HG03521 (cell line): ENCODE measurements around the gene ANKRD60.

Experiments
- ATAC-seq: cut with Tn5 transposase; IDR thresholded peaks from one replicate; pipeline ENCODE4 v1.9.1; 2021; ENCODE audit warnings: mild to moderate bottlenecking, moderate library complexity; ENCODE audit not compliant: unreplicated experiment

ANKRD60 gene

GRCh38 chr20:58224974-58225373 is 3.5 kb downstream of the ANKRD60 start:
- ATAC-seq = no peak

GRCh38 chr20:58224097-58224496 is 4.4 kb downstream of the ANKRD60 start:
- no peak for ATAC-seq

- no peak for ATAC-seq
Measured at GRCh38 chr20:58223358-58223941, 5.0 kb downstream of the ANKRD60 start.

- no peak for ATAC-seq
Measured at GRCh38 chr20:58222446-58222845, 6.0 kb downstream of the ANKRD60 start.

- no peak for ATAC-seq
Measured at GRCh38 chr20:58219342-58219700, 9.1 kb downstream of the ANKRD60 start.

- no peak for ATAC-seq
Measured at GRCh38 chr20:58218665-58219341, 9.7 kb downstream of the ANKRD60 start.

- no peak for ATAC-seq
Measured at GRCh38 chr20:58216334-58216733, 12.1 kb downstream of the ANKRD60 start.

- ATAC-seq = no peak
Measured at GRCh38 chr20:58215116-58215515, 13.3 kb downstream of the ANKRD60 start.

- no peak for ATAC-seq
Measured at GRCh38 chr20:58214310-58214709, 14.1 kb downstream of the ANKRD60 start.

- ATAC-seq = no peak
Measured at GRCh38 chr20:58213716-58214115, 14.7 kb downstream of the ANKRD60 start.

GRCh38 chr20:58213121-58213520 is 15.3 kb downstream of the ANKRD60 start:
- no peak for ATAC-seq

GRCh38 chr20:58212636-58213035 is 15.8 kb downstream of the ANKRD60 start:
- ATAC-seq = no peak

- ATAC-seq = no peak
Measured at GRCh38 chr20:58210398-58210747, 18.1 kb downstream of the ANKRD60 start.

GRCh38 chr20:58209652-58210397 is 18.6 kb downstream of the ANKRD60 start:
- ATAC-seq = peak; percentile 83

GRCh38 chr20:58208944-58209343 is 19.5 kb downstream of the ANKRD60 start:
- ATAC-seq = no peak

GRCh38 chr20:58205850-58206249 is 22.6 kb downstream of the ANKRD60 start:
- ATAC-seq = no peak

GRCh38 chr20:58202044-58202443 is 26.4 kb downstream of the ANKRD60 start:
- no peak for ATAC-seq

- no peak for ATAC-seq
Measured at GRCh38 chr20:58201616-58202015, 26.8 kb downstream of the ANKRD60 start.

- ATAC-seq = no peak
Measured at GRCh38 chr20:58199469-58199868, 29.0 kb downstream of the ANKRD60 start.

- no peak for ATAC-seq
Measured at GRCh38 chr20:58198901-58199355, 29.5 kb downstream of the ANKRD60 start.

GRCh38 chr20:58198384-58198783 is 30.1 kb downstream of the ANKRD60 start:
- no peak for ATAC-seq

GRCh38 chr20:58197185-58197469 is 31.3 kb downstream of the ANKRD60 start:
- ATAC-seq = no peak
